HepG2 (cell line): ENCODE data around the gene PNPLA2. TPM values are rescaled to one million over a fixed set of nuclear protein-coding genes. Genes with fewer than 3 reads are reported as not detected.

Experiments used
- CBX5 ChIP-seq: sonication (generic); formaldehyde crosslinking; IDR thresholded peaks from 2 replicates; pipeline ENCODE4 v1.4.0; 2020; ENCODE audit warnings: missing genetic modification reagents, borderline replicate concordance
- CREM ChIP-seq, 2 experiments: sonication (generic) in 1 of 2; formaldehyde crosslinking in 1 of 2; IDR thresholded peaks; 2 replicates each; pipeline versions ENCODE4 v1.4.0 to v1.6.1; 2016 to 2020; ENCODE audit warnings: antibody characterized with exemption in 1 of 2, mild to moderate bottlenecking in 1 of 2, missing genetic modification reagents in 1 of 2
- DMTF1 ChIP-seq: sonication (generic); formaldehyde crosslinking; IDR thresholded peaks from 2 replicates; pipeline ENCODE4 v1.4.0; 2020; ENCODE audit warnings: mild to moderate bottlenecking, missing genetic modification reagents
- ELF3 ChIP-seq: IDR thresholded peaks from 2 replicates; pipeline ENCODE4 v1.6.1; 2016; ENCODE audit warnings: missing genetic modification reagents, missing compliant biosample characterization
- KLF12 ChIP-seq: sonication (generic); formaldehyde crosslinking; IDR thresholded peaks from 2 replicates; pipeline ENCODE4 v1.4.0; 2020; ENCODE audit warnings: missing genetic modification reagents, borderline replicate concordance
- KLF15 ChIP-seq: sonication (generic); formaldehyde crosslinking; IDR thresholded peaks from 2 replicates; pipeline ENCODE4 v1.8.1; 2023; ENCODE audit warnings: borderline replicate concordance, mild to moderate bottlenecking, inconsistent platforms, missing genetic modification reagents, mixed read lengths
- KLF16 ChIP-seq, 2 experiments: sonication (generic) in 1 of 2; formaldehyde crosslinking in 1 of 2; IDR thresholded peaks; 2 replicates each; pipeline versions ENCODE4 v1.6.1 to v1.8.0; 2016 to 2023; ENCODE audit warnings: missing genetic modification reagents in 2 of 2, missing compliant biosample characterization in 1 of 2
- MBNL3 ChIP-seq: fragments of 250-450 bp; sonication (Bioruptor Pico); conservative IDR thresholded peaks from 2 replicates; pipeline ENCODE4 v1.8.0; 2022; ENCODE audit warnings: mild to moderate bottlenecking, inconsistent platforms
- MEIS2 ChIP-seq: sonication (generic); formaldehyde crosslinking; IDR thresholded peaks from 2 replicates; pipeline ENCODE4 v1.9.0; 2021; ENCODE audit warnings: mild to moderate bottlenecking, missing genetic modification reagents
- MIXL1 ChIP-seq: IDR thresholded peaks from 2 replicates; pipeline ENCODE4 v1.6.1; 2016
- NFE2L2 ChIP-seq: fragments of 150-350 bp; IDR thresholded peaks from 2 replicates; pipeline ENCODE4 v1.6.1; 2014; ENCODE audit warnings: low read length
- PAXIP1 ChIP-seq: sonication (generic); formaldehyde crosslinking; conservative IDR thresholded peaks from 2 replicates; pipeline ENCODE4 v1.4.0; 2020; ENCODE audit warnings: mild to moderate bottlenecking, missing genetic modification reagents, moderate library complexity
- RAD51 ChIP-seq: fragments of 450-650 bp; IDR thresholded peaks from 2 replicates; pipeline ENCODE4 v1.6.1; 2016; ENCODE audit warnings: borderline replicate concordance
- RARA ChIP-seq: IDR thresholded peaks from 2 replicates; pipeline ENCODE4 v1.6.1; 2016; ENCODE audit warnings: missing genetic modification reagents, missing compliant biosample characterization
- SYNCRIP ChIP-seq: fragments of 200-400 bp; formaldehyde crosslinking; IDR thresholded peaks from 2 replicates; pipeline ENCODE4 v1.6.1; 2018; ENCODE audit warnings: mild to moderate bottlenecking, low read depth, low read length; ENCODE audit not compliant: insufficient read depth
- ZFP36L1 ChIP-seq: sonication (generic); formaldehyde crosslinking; IDR thresholded peaks from 2 replicates; pipeline ENCODE4 v1.8.0; 2022; ENCODE audit warnings: mild to moderate bottlenecking, missing genetic modification reagents, moderate library complexity
- ZNF10 ChIP-seq: sonication (generic); formaldehyde crosslinking; IDR thresholded peaks from 2 replicates; pipeline ENCODE4 v1.4.0; 2020; ENCODE audit warnings: mild to moderate bottlenecking, low read depth, missing genetic modification reagents, borderline replicate concordance
- ZNF225 ChIP-seq: sonication (generic); formaldehyde crosslinking; IDR thresholded peaks from 2 replicates; pipeline ENCODE4 v1.4.0; 2020; ENCODE audit warnings: mild to moderate bottlenecking, missing genetic modification reagents
- ZNF451 ChIP-seq: sonication (generic); formaldehyde crosslinking; IDR thresholded peaks from 2 replicates; pipeline ENCODE4 v1.5.0; 2020; ENCODE audit warnings: mild to moderate bottlenecking, missing genetic modification reagents
- ZNF562 ChIP-seq: sonication (generic); formaldehyde crosslinking; IDR thresholded peaks from 2 replicates; pipeline ENCODE4 v1.8.0; 2022; ENCODE audit warnings: missing genetic modification reagents, borderline replicate concordance
- ZNF605 ChIP-seq: sonication (generic); formaldehyde crosslinking; IDR thresholded peaks from 2 replicates; pipeline ENCODE4 v1.8.0; 2022; ENCODE audit warnings: mild to moderate bottlenecking, missing genetic modification reagents
- ZNF782 ChIP-seq: sonication (generic); formaldehyde crosslinking; IDR thresholded peaks from 2 replicates; pipeline ENCODE4 v1.4.0; 2020; ENCODE audit warnings: missing genetic modification reagents, mild to moderate bottlenecking, borderline replicate concordance
- ZNF883 ChIP-seq: sonication (generic); formaldehyde crosslinking; IDR thresholded peaks from 2 replicates; pipeline ENCODE4 v1.5.1; 2020; ENCODE audit warnings: mild to moderate bottlenecking, missing genetic modification reagents; ENCODE audit errors: not compliant biosample characterization
- polyA plus RNA-seq, 8 experiments: library from polyadenylated mRNA; depleted of rRNA in 3 of 8; stranded (reverse) in 7 of 8; unstranded in 1 of 8; fragments of >200 nt; fragmentation: Illumina TruSeq in 4 of 8; extraction: Trizol in 4 of 8; gene quantifications; 2 replicates each; pipeline versions ENCODE4 v1.2.1 to v1.2.3, GENCODE V29; 2011 to 2016; ENCODE audit warnings: low read depth in 4 of 8, missing spikeins in 1 of 8, mixed read lengths in 1 of 8; ENCODE audit not compliant: insufficient read depth in 1 of 8
- total RNA-seq, 5 experiments: library from RNA; depleted of rRNA; stranded (reverse); fragments of >200 nt; fragmentation: Illumina TruSeq; extraction: Trizol; gene quantifications; 2 replicates each; pipeline ENCODE4 v1.2.3, GENCODE V29; 2016; ENCODE audit warnings: low read depth in 1 of 5
- TF ChIP-seq, protein P1 (sequence below): sonication (generic); formaldehyde crosslinking; IDR thresholded peaks from 2 replicates; pipeline ENCODE4 v1.4.0; 2020; ENCODE audit warnings: missing genetic modification reagents, borderline replicate concordance

Gene PNPLA2
- total and polyA plus RNA-seq, 2 of the 13 experiments (the other 11 are each of a cell fraction or from before 2014, with no cell fraction given) = 10.5 to 43.2 TPM

GRCh38 chr11:842370-843002 lies 23.8 kb downstream of the PNPLA2 start, which contains the start of the genes POLR2L and TSPAN4 (continued):
- TF ChIP-seq ZNF883 (CRISPR knock-in tag) (peak; percentile 69), ELF3 (peak; percentile 52; the same call in 1 of the 2 replicates), KLF16 (CRISPR knock-in tag; IDR thresholded peaks at IDR 0.05) (peak in 1 of 2 experiments; percentile 59; a peak in 2 of 4 replicates), DMTF1 (CRISPR knock-in tag) (no peak), NFE2L2 (no peak), PAXIP1 (CRISPR knock-in tag) (peak; percentile 48; the same call in 1 of the 2 replicates), ZFP36L1 (CRISPR knock-in tag) (no peak), RARA (CRISPR knock-in tag) (no peak), ZNF605 (CRISPR knock-in tag) (no peak), MBNL3 (no peak), CBX5 (CRISPR knock-in tag) (no peak), ZNF10 (CRISPR knock-in tag) (no peak), SYNCRIP (no peak), MEIS2 (CRISPR knock-in tag) (peak; percentile 99), ZNF451 (CRISPR knock-in tag) (peak; percentile 88), ZNF782 (CRISPR knock-in tag) (0 out of 2 replicates have a peak, but pooled peaks have one; percentile 6), KLF15 (CRISPR knock-in tag) (no peak), ZNF562 (CRISPR knock-in tag) (no peak), CREM (IDR thresholded peaks at IDR 0.05) (no peak), CREM (CRISPR knock-in tag; IDR thresholded peaks at IDR 0.05) (no peak), MIXL1 (CRISPR knock-in tag) (no peak), KLF12 (CRISPR knock-in tag) (peak; percentile 62; the same call in 1 of the 2 replicates), RAD51 (no peak), ZNF225 (CRISPR knock-in tag) (no peak)
- TF ChIP-seq, protein P1, sequence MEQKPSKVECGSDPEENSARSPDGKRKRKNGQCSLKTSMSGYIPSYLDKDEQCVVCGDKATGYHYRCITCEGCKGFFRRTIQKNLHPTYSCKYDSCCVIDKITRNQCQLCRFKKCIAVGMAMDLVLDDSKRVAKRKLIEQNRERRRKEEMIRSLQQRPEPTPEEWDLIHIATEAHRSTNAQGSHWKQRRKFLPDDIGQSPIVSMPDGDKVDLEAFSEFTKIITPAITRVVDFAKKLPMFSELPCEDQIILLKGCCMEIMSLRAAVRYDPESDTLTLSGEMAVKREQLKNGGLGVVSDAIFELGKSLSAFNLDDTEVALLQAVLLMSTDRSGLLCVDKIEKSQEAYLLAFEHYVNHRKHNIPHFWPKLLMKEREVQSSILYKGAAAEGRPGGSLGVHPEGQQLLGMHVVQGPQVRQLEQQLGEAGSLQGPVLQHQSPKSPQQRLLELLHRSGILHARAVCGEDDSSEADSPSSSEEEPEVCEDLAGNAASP = no peak
